ENCODE measurements around the gene NKX1-1. TPM values are rescaled to one million over a fixed set of nuclear protein-coding genes. Genes with fewer than 3 reads are reported as not detected.

NKX1-1 gene
- total RNA-seq, 1 donor from 2014 or later, result not detected

DNA sequence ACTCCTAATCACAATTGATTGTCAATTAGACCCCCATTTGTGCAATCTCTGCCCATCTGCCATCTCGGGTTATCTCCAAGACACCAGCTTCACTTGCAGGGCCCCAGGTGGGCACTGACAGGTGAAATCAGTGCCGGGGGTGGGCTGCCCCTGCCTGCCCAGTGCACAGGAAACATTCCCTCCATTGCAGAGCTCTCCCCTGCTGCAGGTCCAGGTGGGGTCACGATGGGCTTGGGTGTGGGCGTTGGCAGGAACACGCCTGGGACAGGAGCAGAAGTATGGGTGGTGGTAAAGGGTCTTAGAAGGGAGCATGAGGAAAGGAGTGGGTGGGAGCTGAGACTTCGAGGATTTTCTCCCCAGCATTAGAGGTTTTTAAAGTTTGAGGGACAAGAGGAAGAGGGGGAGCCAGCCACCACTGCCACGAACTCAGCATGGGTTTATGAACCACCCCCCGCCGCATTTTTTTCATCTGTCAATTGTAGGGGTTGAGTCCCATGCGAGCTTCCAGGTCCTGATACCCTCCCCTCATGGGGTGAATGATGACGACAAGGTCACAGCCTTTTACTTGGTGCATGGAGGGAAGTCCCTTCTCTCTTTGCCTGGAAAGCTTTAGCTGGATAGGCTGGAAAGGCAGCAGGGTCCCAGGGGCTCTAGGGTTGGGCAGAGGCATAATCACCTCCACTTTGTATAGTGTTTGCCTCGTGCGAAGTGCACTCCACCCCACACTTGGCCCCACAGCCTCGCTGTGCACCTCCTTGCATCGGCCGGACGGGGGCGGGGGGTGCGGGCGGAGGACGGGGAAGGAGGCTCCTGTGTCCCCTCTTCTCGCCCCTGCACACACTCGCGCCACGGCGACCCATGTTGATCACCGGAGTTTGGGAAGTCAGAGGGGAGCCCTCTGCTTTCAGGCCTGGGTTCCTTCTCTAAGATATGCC, 3.5 kb upstream of the NKX1-1 start:
- H3K27ac Mint-ChIP-seq (ENCODE audit: unreplicated experiment), result peak overlapping the region; percentile 18
- peaks cover 28% of the 10 kb centered on the region for H3K27me3 Mint-ChIP-seq (ENCODE audit: unreplicated experiment)
- H3K4me3 Mint-ChIP-seq (ENCODE audit: unreplicated experiment), result no peak overlapping the region
- TF ChIP-seq, protein P1, sequence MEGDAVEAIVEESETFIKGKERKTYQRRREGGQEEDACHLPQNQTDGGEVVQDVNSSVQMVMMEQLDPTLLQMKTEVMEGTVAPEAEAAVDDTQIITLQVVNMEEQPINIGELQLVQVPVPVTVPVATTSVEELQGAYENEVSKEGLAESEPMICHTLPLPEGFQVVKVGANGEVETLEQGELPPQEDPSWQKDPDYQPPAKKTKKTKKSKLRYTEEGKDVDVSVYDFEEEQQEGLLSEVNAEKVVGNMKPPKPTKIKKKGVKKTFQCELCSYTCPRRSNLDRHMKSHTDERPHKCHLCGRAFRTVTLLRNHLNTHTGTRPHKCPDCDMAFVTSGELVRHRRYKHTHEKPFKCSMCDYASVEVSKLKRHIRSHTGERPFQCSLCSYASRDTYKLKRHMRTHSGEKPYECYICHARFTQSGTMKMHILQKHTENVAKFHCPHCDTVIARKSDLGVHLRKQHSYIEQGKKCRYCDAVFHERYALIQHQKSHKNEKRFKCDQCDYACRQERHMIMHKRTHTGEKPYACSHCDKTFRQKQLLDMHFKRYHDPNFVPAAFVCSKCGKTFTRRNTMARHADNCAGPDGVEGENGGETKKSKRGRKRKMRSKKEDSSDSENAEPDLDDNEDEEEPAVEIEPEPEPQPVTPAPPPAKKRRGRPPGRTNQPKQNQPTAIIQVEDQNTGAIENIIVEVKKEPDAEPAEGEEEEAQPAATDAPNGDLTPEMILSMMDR (IDR thresholded peaks at IDR 0.05; ENCODE audit: unreplicated experiment), result no peak
- DNase-seq (ENCODE audit: low spot score), result no peak
- H3K9me3 Mint-ChIP-seq (ENCODE audit: unreplicated experiment), result no peaks in the 10 kb centered on the region
- H3K36me3 Mint-ChIP-seq (ENCODE audit: low read depth, unreplicated experiment), result no peaks in the 10 kb centered on the region
- peaks cover 3% of the 10 kb centered on the region for H3K4me1 Mint-ChIP-seq (ENCODE audit: unreplicated experiment)

DNA sequence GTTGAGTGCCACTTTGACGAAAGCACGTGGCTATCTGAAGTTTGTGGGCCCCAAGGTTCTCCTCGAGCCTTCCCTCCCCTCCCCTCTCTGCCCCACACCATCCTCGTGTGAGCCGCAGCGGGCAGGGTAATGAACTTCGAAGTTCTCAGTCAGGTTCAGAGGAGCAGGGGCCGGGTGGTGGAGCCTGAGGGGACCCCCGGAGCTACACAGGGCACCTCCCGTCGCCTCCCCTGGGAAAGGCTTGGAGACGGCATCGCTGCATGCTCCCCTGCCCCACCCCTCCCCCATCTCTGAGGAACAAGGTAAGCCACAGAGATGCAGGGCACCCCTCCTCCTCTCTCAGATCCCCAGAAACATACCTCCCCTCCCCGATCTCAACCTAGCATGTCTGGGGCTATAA, 2.8 kb upstream of the NKX1-1 start:
- TF ChIP-seq, protein P1 (IDR thresholded peaks at IDR 0.05; ENCODE audit: unreplicated experiment), result no peak
- Mint-ChIP-seq H3K4me1 (ENCODE audit: unreplicated experiment) (peaks cover 3% of the 10 kb centered on the region), H3K9me3 (ENCODE audit: unreplicated experiment) (no peaks in the 10 kb centered on the region), H3K36me3 (ENCODE audit: low read depth, unreplicated experiment) (no peaks in the 10 kb centered on the region), H3K4me3 (ENCODE audit: unreplicated experiment) (no peak overlapping the region), H3K27me3 (ENCODE audit: unreplicated experiment) (peaks cover 31% of the 10 kb centered on the region), H3K27ac (ENCODE audit: unreplicated experiment) (no peak overlapping the region)
- DNase-seq (ENCODE audit: low spot score), result no peak

DNA sequence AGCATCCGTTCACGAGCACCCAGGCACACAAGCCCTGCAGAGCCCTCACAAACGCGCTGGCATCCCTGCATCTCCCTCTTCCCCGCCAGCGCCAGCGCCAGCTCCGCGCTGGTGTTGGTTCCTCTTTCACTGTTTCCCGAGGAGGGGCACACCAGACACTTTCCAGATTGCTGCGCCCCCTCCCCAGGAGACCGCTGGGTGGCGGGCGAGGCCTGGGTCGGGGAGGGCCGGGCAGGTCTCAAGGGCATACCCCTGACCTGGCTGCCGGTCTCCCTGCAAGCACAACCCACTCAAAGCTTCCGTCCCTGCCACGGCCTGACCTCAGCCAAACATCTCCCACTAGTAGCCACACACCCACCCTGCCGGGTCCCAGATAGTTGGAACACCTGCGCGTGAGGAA, 2.2 kb upstream of the NKX1-1 start:
- peak overlapping the region; percentile 82 for H3K4me3 Mint-ChIP-seq (ENCODE audit: unreplicated experiment)
- DNase-seq (ENCODE audit: low spot score), result peak; percentile 27
- H3K9me3 Mint-ChIP-seq (ENCODE audit: unreplicated experiment), result no peaks in the 10 kb centered on the region
- H3K27me3 Mint-ChIP-seq (ENCODE audit: unreplicated experiment), result peaks cover 26% of the 10 kb centered on the region
- H3K4me1 Mint-ChIP-seq (ENCODE audit: unreplicated experiment), result peaks cover 3% of the 10 kb centered on the region
- TF ChIP-seq, protein P1 (IDR thresholded peaks at IDR 0.05; ENCODE audit: unreplicated experiment), result no peak
- H3K27ac Mint-ChIP-seq (ENCODE audit: unreplicated experiment), result no peak overlapping the region
- no peaks in the 10 kb centered on the region for H3K36me3 Mint-ChIP-seq (ENCODE audit: low read depth, unreplicated experiment)

DNA sequence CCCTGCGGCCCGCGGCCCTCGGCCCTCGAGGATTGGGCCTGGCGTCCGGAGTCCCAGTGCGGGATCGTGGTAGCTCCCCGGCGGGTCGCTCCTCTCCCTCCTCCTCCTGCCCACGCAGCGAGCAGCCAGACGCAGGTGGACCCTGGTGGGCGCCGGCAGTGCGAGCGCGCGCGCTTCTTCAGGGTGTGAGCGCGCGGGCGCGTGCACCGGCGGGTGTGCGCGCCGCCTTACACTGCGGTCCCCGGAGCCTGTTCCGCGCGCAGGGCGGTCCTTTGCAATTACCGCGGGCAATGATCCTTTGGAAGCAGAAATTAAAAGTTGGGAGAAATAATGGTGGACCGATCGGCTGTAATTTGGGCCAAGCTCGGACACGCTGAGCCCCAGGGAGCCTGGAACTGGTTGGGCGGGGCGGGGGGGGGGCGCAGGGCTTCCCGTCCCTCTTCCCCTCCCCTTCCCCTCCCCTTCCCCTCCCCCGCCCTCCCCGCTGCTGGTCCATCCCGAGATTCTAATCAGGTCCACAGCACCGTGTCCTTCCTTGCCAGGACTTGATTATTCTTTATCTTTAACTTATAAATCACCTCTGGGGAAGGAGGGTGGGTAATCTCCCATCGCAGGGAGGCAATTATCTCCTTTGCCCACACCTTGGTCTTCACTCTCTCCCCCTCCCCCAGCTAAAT, 1.6 kb upstream of the NKX1-1 start:
- Mint-ChIP-seq H3K9me3 (ENCODE audit: unreplicated experiment) (no peaks in the 10 kb centered on the region), H3K36me3 (ENCODE audit: low read depth, unreplicated experiment) (no peaks in the 10 kb centered on the region), H3K27ac (ENCODE audit: unreplicated experiment) (no peak overlapping the region), H3K4me3 (ENCODE audit: unreplicated experiment) (no peak overlapping the region), H3K4me1 (ENCODE audit: unreplicated experiment) (peaks cover 3% of the 10 kb centered on the region), H3K27me3 (ENCODE audit: unreplicated experiment) (peaks cover 20% of the 10 kb centered on the region)
- no peak for DNase-seq (ENCODE audit: low spot score)
- TF ChIP-seq, protein P1 (IDR thresholded peaks at IDR 0.05; ENCODE audit: unreplicated experiment), result no peak
